Endothelial cell of umbilical vein (primary cell): ENCODE data around the gene ZNF25. TPM values are rescaled to one million over a fixed set of nuclear protein-coding genes. Genes with fewer than 3 reads are reported as not detected.

Experiments used
- BruUV-seq: library from RNA; stranded (reverse); fragments of 400-500 nt; replicated peaks from 2 replicates; lab custom pipeline; 2021; lab: Mats Ljungman, UMichigan
- CTCF ChIA-PET: fragments of 300-600, 350-600 bp; sonication (Branson Sonifier 250); formaldehyde crosslinking; loops from one replicate; lab custom pipeline; 2021; ENCODE audit warnings: antibody characterized with exemption, inconsistent platforms; lab: Charles Lee
- POLR2A ChIA-PET: fragments of 300-600, 350-600 bp; sonication (Branson Sonifier 250); formaldehyde crosslinking; loops from one replicate; lab custom pipeline; 2021; ENCODE audit warnings: antibody characterized with exemption, inconsistent platforms; lab: Charles Lee
- DNase-seq: peaks from one replicate; pipeline ENCODE4 v3.0.0-alpha.2; 2011; ENCODE audit warnings: low read depth, low spot score
- FAIRE-seq: peaks from 2 replicates; lab custom pipeline; 2011; peaks lifted over from hg19 to GRCh38; lab: Jason Lieb, UNC
- H2AFZ ChIP-seq: 2 replicates; pipeline ENCODE4 v1.6.0; 2012; ENCODE audit warnings: low read depth, low read length, control low read depth, inconsistent platforms
- H3K27ac ChIP-seq: 2 replicates; pipeline ENCODE4 v1.5.1; 2011; ENCODE audit warnings: low read depth, mild to moderate bottlenecking, control low read depth, low read length, moderate library complexity; ENCODE audit not compliant: insufficient read depth
- H3K27me3 ChIP-seq, 2 experiments: 2 replicates each; pipeline versions ENCODE4 v1.6.0 to v1.6.1; 2011; ENCODE audit warnings: low read length in 2 of 2, mixed read lengths in 1 of 2; ENCODE audit not compliant: control insufficient read depth in 2 of 2, insufficient read depth in 2 of 2
- H3K36me3 ChIP-seq, 2 experiments: 2 replicates in 1 of 2; 3 replicates in 1 of 2; pipeline ENCODE4 v1.5.1; 2011; ENCODE audit warnings: low read length in 2 of 2, mild to moderate bottlenecking in 1 of 2, moderate library complexity in 1 of 2; ENCODE audit not compliant: control insufficient read depth in 2 of 2, insufficient read depth in 2 of 2; ENCODE audit errors: extremely low read depth in 1 of 2
- H3K4me1 ChIP-seq: 3 replicates; pipeline ENCODE4 v1.5.1; 2011; ENCODE audit warnings: mild to moderate bottlenecking, low read length; ENCODE audit not compliant: control insufficient read depth, insufficient read depth; ENCODE audit errors: extremely low read depth
- H3K4me2 ChIP-seq: 2 replicates; pipeline ENCODE4 v1.6.1; 2011; ENCODE audit warnings: low read length, control low read depth, mixed read lengths; ENCODE audit not compliant: insufficient read depth
- H3K4me3 ChIP-seq, 3 experiments: fragments of 200-600 bp in 1 of 3; sonication (generic), shearing (Covaris generic) in 1 of 3; replicated peaks in 1 of 3; 2 replicates each; pipeline ENCODE4 v1.5.1; 2011 to 2016; ENCODE audit warnings: control low read depth in 3 of 3, low read length in 3 of 3, mild to moderate bottlenecking in 2 of 3, inconsistent platforms in 1 of 3, low read depth in 1 of 3, moderate library complexity in 1 of 3; ENCODE audit not compliant: insufficient read depth in 1 of 3
- H3K79me2 ChIP-seq: 2 replicates; pipeline ENCODE4 v1.6.0; 2012; ENCODE audit warnings: low read length, inconsistent platforms; ENCODE audit not compliant: control insufficient read depth, insufficient read depth
- H3K9ac ChIP-seq: replicated peaks from 2 replicates; pipeline ENCODE3; 2011; ENCODE audit warnings: low read length, control low read depth; ENCODE audit not compliant: insufficient read depth; ENCODE audit errors: extremely low read depth
- H3K9me1 ChIP-seq: replicated peaks from 3 replicates; pipeline ENCODE4 v1.6.0; 2011; ENCODE audit warnings: mild to moderate bottlenecking, low read length; ENCODE audit not compliant: control insufficient read depth, insufficient read depth; ENCODE audit errors: extremely low read depth
- H3K9me3 ChIP-seq: replicated peaks from 2 replicates; pipeline ENCODE4 v1.5.1; 2012; ENCODE audit warnings: low read length, inconsistent platforms; ENCODE audit not compliant: control insufficient read depth, insufficient read depth
- H4K20me1 ChIP-seq: replicated peaks from 2 replicates; pipeline ENCODE3; 2011; ENCODE audit warnings: mild to moderate bottlenecking, low read length; ENCODE audit not compliant: control insufficient read depth, insufficient read depth; ENCODE audit errors: extremely low read depth
- CTCF ChIP-seq, 2 donors: IDR thresholded peaks; 1 replicate in 1 of 2; 2 replicates in 1 of 2; pipeline ENCODE4 v1.5.1; 2011; ENCODE audit warnings: low read length in 2 of 2, mild to moderate bottlenecking in 2 of 2, moderate library complexity in 2 of 2, control low read depth in 1 of 2, inconsistent platforms in 1 of 2, low read depth in 1 of 2; ENCODE audit not compliant: insufficient read depth in 1 of 2; ENCODE audit errors: extremely low read depth in 1 of 2
- EZH2 ChIP-seq: IDR thresholded peaks from 2 replicates; pipeline ENCODE4 v1.6.1; 2012; ENCODE audit warnings: borderline replicate concordance, low read depth, mild to moderate bottlenecking, moderate library complexity, low read length, inconsistent platforms; ENCODE audit not compliant: severe bottlenecking
- FOS ChIP-seq: IDR thresholded peaks from 2 replicates; pipeline ENCODE4 v1.6.1; 2011; ENCODE audit warnings: mild to moderate bottlenecking, low read length, moderate library complexity, borderline replicate concordance; ENCODE audit not compliant: insufficient read depth
- JUN ChIP-seq: IDR thresholded peaks from 2 replicates; pipeline ENCODE4 v1.6.1; 2011; ENCODE audit warnings: borderline replicate concordance, low read depth; ENCODE audit not compliant: insufficient read length, insufficient read depth
- MAX ChIP-seq: IDR thresholded peaks from 2 replicates; pipeline ENCODE4 v1.6.1; 2011; ENCODE audit not compliant: insufficient read depth, insufficient read length
- MYC ChIP-seq: IDR thresholded peaks from one replicate; pipeline ENCODE4 v1.6.1; 2011; ENCODE audit warnings: mild to moderate bottlenecking, low read depth, low read length
- POLR2A ChIP-seq: IDR thresholded peaks from 2 replicates; pipeline ENCODE4 v1.6.1; 2012; ENCODE audit warnings: low read depth, mild to moderate bottlenecking, control low read depth, low read length
- dilution Hi-C: fragments of 300-500 bp; cut with MboI; formaldehyde crosslinking; loops from one replicate; pipeline ENCODE4 v1.15.0; 2019; ENCODE audit warnings: low sequenced_read_pairs; ENCODE audit not compliant: extremely low pct_ligation_motif_present
- intact Hi-C: fragments of 100-400 bp; cut with micrococcal nuclease; formaldehyde crosslinking; loops from one replicate; pipeline ENCODE4 v1.10.0; 2022
- polyA plus RNA-seq, 4 experiments: library from polyadenylated mRNA; depleted of rRNA in 3 of 4; stranded (reverse) in 3 of 4; unstranded in 1 of 4; fragments of >200 nt; gene quantifications; 2 replicates each; pipeline versions ENCODE4 v1.2.1 to v1.2.3, GENCODE V29; 2011 to 2012; ENCODE audit warnings: missing spikeins in 1 of 4
- total RNA-seq: library from RNA; stranded (reverse); gene quantifications from 2 replicates; pipeline ENCODE4 v1.2.3, GENCODE V29; 2021

ZNF25 gene
- total and polyA plus RNA-seq, 2 donors (not counting 3 experiments of a cell fraction or from before 2014, with no cell fraction given) = 2.0 to 5.2 TPM

- FAIRE-seq = no peak
Observed at GRCh38 chr10:37947526-37947925, 28.9 kb downstream of the ZNF25 start.

More at GRCh38 chr10:37947526-37947925, 28.9 kb downstream of the ZNF25 start:
- BruUV-seq = no TSS peak
- Histone ChIP-seq H3K27me3 (no peaks in the 10 kb centered on the region), H3K9ac (no peak overlapping the region), H3K4me2 (no peak overlapping the region), H4K20me1 (no peaks in the 10 kb centered on the region), H3K4me1 (no peaks in the 10 kb centered on the region), H3K4me3 (no peak overlapping the region), H3K9me1 (no peaks in the 10 kb centered on the region), H3K9me3 (peaks cover 3% of the 10 kb centered on the region), H3K27ac (no peak overlapping the region), H2AFZ (no peak overlapping the region), H3K79me2 (no peaks in the 10 kb centered on the region), H3K36me3 (peaks cover 0 to 4% of the 10 kb centered on the region in 2 experiments)
- no peak for DNase-seq
- TF ChIP-seq MYC (no peak), FOS (no peak), MAX (no peak), JUN (no peak), EZH2 (no peak), CTCF (IDR thresholded peaks at IDR 0.05; ENCODE audit: extremely low read depth in 1 of 2, insufficient read depth in 1 of 2, low read depth in 1 of 2, low read length in 2 of 2) (no peak), POLR2A (no peak)
- ChIA-PET CTCF (no interaction called here), POLR2A (no interaction called here)
- intact Hi-C loops = no loop called here
- dilution Hi-C loops = no loop called here
